Neural progenitor cell (in vitro differentiated cells): ENCODE measurements around the gene GABRR3. TPM values are rescaled to one million over a fixed set of nuclear protein-coding genes. Genes with fewer than 3 reads are reported as not detected.

ENCODE experiments used
- DNase-seq: peaks from one replicate; pipeline ENCODE4 v3.0.0-alpha.2; 2016; ENCODE audit warnings: low spot score
- H2AFZ ChIP-seq: fragments of 200-600 bp; sonication (generic); replicated peaks from 2 replicates; pipeline ENCODE4 v1.6.1; 2016; ENCODE audit warnings: antibody characterized with exemption
- H3F3A ChIP-seq: fragments of 200-600 bp; sonication (generic); 2 replicates; pipeline ENCODE4 v1.6.1; 2016; ENCODE audit warnings: antibody characterized with exemption, low read depth
- H3K27ac ChIP-seq: fragments of 200-600 bp; sonication (generic); 2 replicates; pipeline ENCODE4 v1.5.1; 2016; ENCODE audit warnings: mild to moderate bottlenecking
- H3K27me3 ChIP-seq: fragments of 200-600 bp; sonication (generic); 2 replicates; pipeline ENCODE4 v1.6.1; 2016; ENCODE audit warnings: mild to moderate bottlenecking, moderate library complexity
- H3K36me3 ChIP-seq: fragments of 200-600 bp; sonication (generic); 2 replicates; pipeline ENCODE4 v1.5.1; 2016
- H3K4me1 ChIP-seq: fragments of 200-600 bp; sonication (generic); 2 replicates; pipeline ENCODE4 v1.6.1; 2016; ENCODE audit warnings: mixed run types
- H3K4me2 ChIP-seq: fragments of 200-600 bp; sonication (generic); 2 replicates; pipeline ENCODE4 v1.6.1; 2016
- H3K4me3 ChIP-seq: fragments of 200-600 bp; sonication (generic); 2 replicates; pipeline ENCODE4 v1.5.1; 2016
- H3K79me2 ChIP-seq: fragments of 200-600 bp; sonication (generic); 2 replicates; pipeline ENCODE4 v1.6.1; 2016; ENCODE audit warnings: low read depth
- H3K9ac ChIP-seq: fragments of 200-600 bp; sonication (generic); 2 replicates; pipeline ENCODE4 v1.6.1; 2016
- H3K9me3 ChIP-seq: fragments of 200-600 bp; sonication (generic); 2 replicates; pipeline ENCODE4 v1.5.1; 2016; ENCODE audit warnings: low read depth
- H4K20me1 ChIP-seq: fragments of 200-600 bp; sonication (generic); 2 replicates; pipeline ENCODE4 v1.6.1; 2016; ENCODE audit warnings: low read depth
- H3K27ac Mint-ChIP-seq: 3 replicates; pipeline ENCODE4 v1.8.0; 2021; ENCODE audit warnings: mixed read lengths
- H3K27me3 Mint-ChIP-seq: 2 replicates; pipeline ENCODE4 v1.8.0; 2022; ENCODE audit warnings: low read depth, mild to moderate bottlenecking, inconsistent platforms, moderate library complexity, mixed read lengths; ENCODE audit not compliant: insufficient read depth
- H3K36me3 Mint-ChIP-seq: 3 replicates; pipeline ENCODE4 v1.8.0; 2021; ENCODE audit warnings: mixed read lengths
- H3K4me1 Mint-ChIP-seq: 3 replicates; pipeline ENCODE4 v1.8.0; 2021; ENCODE audit warnings: mixed read lengths
- H3K4me3 Mint-ChIP-seq: 3 replicates; pipeline ENCODE4 v1.8.0; 2021; ENCODE audit warnings: mild to moderate bottlenecking, moderate library complexity, mixed read lengths
- H3K9me3 Mint-ChIP-seq: 3 replicates; pipeline ENCODE4 v1.8.0; 2020; ENCODE audit warnings: mixed read lengths
- CTCF ChIP-seq: fragments of 200-600 bp; sonication (generic); IDR thresholded peaks from 2 replicates; pipeline ENCODE4 v1.5.1; 2017; ENCODE audit warnings: antibody characterized with exemption, mild to moderate bottlenecking
- EZH2 ChIP-seq: fragments of 200-600 bp; sonication (generic); IDR thresholded peaks from 2 replicates; pipeline ENCODE4 v1.6.1; 2017; ENCODE audit warnings: antibody characterized with exemption, mild to moderate bottlenecking, moderate library complexity
- EZH2phosphoT487 ChIP-seq: fragments of 200-600 bp; sonication (generic); IDR thresholded peaks from 2 replicates; pipeline ENCODE4 v1.6.1; 2017; ENCODE audit warnings: antibody characterized with exemption
- total RNA-seq: library from RNA; depleted of rRNA; stranded (reverse); fragments of >200 nt; gene quantifications from 2 replicates; pipeline ENCODE4 v1.2.3, GENCODE V29; 2015; ENCODE audit warnings: low replicate concordance

The GABRR3 gene
- total RNA-seq, 1 donor from 2014 or later: not detected

GRCh38 chr3:98068824-98069223, 33.7 kb upstream of the GABRR3 start:
- H3K4me1 ChIP-seq: peaks cover 5% of the 10 kb centered on the region
- H3K27ac ChIP-seq: no peak overlapping the region
- Mint-ChIP-seq H3K27me3 (no peaks in the 10 kb centered on the region), H3K36me3 (no peaks in the 10 kb centered on the region), H3K4me3 (no peak overlapping the region), H3K27ac (no peak overlapping the region), H3K4me1 (no peaks in the 10 kb centered on the region), H3K9me3 (no peaks in the 10 kb centered on the region)
- no peaks in the 10 kb centered on the region for H3K9me3 ChIP-seq
- H3K4me2 ChIP-seq: no peak overlapping the region
- H3K4me3 ChIP-seq: no peak overlapping the region
- TF ChIP-seq EZH2phosphoT487 (no peak), CTCF (peak; percentile 58), EZH2 (no peak)
- H3F3A ChIP-seq: no peaks in the 10 kb centered on the region
- H4K20me1 ChIP-seq: no peaks in the 10 kb centered on the region
- DNase-seq: no peak
- no peaks in the 10 kb centered on the region for H3K36me3 ChIP-seq
- no peaks in the 10 kb centered on the region for H3K79me2 ChIP-seq
- peak overlapping the region; percentile 54 for H2AFZ ChIP-seq
- no peak overlapping the region for H3K9ac ChIP-seq
- no peaks in the 10 kb centered on the region for H3K27me3 ChIP-seq

GRCh38 chr3:98058244-98058960, 23.3 kb upstream of the GABRR3 start:
- Histone ChIP-seq H3K36me3 (no peaks in the 10 kb centered on the region), H3K79me2 (no peaks in the 10 kb centered on the region), H3K27ac (no peak overlapping the region), H3F3A (no peaks in the 10 kb centered on the region), H3K4me2 (no peak overlapping the region), H3K9me3 (no peaks in the 10 kb centered on the region), H4K20me1 (no peaks in the 10 kb centered on the region), H2AFZ (peak overlapping the region; percentile 88), H3K9ac (no peak overlapping the region), H3K4me3 (no peak overlapping the region), H3K4me1 (no peaks in the 10 kb centered on the region), H3K27me3 (no peaks in the 10 kb centered on the region)
- TF ChIP-seq EZH2 (no peak), EZH2phosphoT487 (no peak), CTCF (no peak)
- Mint-ChIP-seq H3K9me3 (no peaks in the 10 kb centered on the region), H3K4me1 (no peaks in the 10 kb centered on the region), H3K36me3 (no peaks in the 10 kb centered on the region), H3K27ac (no peak overlapping the region), H3K4me3 (no peak overlapping the region), H3K27me3 (no peaks in the 10 kb centered on the region)
- DNase-seq: no peak

- H3K4me3 Mint-ChIP-seq: no peak overlapping the region
- H3K36me3 Mint-ChIP-seq: no peaks in the 10 kb centered on the region
- Histone ChIP-seq H3K9ac (no peak overlapping the region), H2AFZ (no peak overlapping the region), H3F3A (no peaks in the 10 kb centered on the region), H3K4me2 (no peak overlapping the region), H3K79me2 (no peaks in the 10 kb centered on the region), H3K27me3 (no peaks in the 10 kb centered on the region), H4K20me1 (no peaks in the 10 kb centered on the region), H3K9me3 (no peaks in the 10 kb centered on the region), H3K36me3 (no peaks in the 10 kb centered on the region), H3K4me3 (no peak overlapping the region), H3K4me1 (no peaks in the 10 kb centered on the region), H3K27ac (no peak overlapping the region)
- H3K27me3 Mint-ChIP-seq: no peaks in the 10 kb centered on the region
- TF ChIP-seq CTCF: no peak
- no peak for TF ChIP-seq EZH2phosphoT487
- no peak for TF ChIP-seq EZH2
- DNase-seq: no peak
- no peaks in the 10 kb centered on the region for H3K4me1 Mint-ChIP-seq
- H3K9me3 Mint-ChIP-seq: no peaks in the 10 kb centered on the region
- H3K27ac Mint-ChIP-seq: no peak overlapping the region
Observed at GRCh38 chr3:98057631-98058030, 22.5 kb upstream of the GABRR3 start.
